Stimulated activated CD8-positive, alpha-beta memory T cell treated with anti-CD3 and anti-CD28 coated beads, Interleukin-4, amount 100 ng/mL, for 48 hours (primary cell): Measurements from ENCODE around the gene LAMB1.
"Not testable (repeated sequence)": the region's sequence is repeated elsewhere in the genome, so short reads cannot be mapped to it uniquely, and the experiment has no call there.

Source experiments
- DNase-seq: peaks from one replicate; pipeline ENCODE4 v3.0.0-alpha.2; 2020

The LAMB1 gene

DNA sequence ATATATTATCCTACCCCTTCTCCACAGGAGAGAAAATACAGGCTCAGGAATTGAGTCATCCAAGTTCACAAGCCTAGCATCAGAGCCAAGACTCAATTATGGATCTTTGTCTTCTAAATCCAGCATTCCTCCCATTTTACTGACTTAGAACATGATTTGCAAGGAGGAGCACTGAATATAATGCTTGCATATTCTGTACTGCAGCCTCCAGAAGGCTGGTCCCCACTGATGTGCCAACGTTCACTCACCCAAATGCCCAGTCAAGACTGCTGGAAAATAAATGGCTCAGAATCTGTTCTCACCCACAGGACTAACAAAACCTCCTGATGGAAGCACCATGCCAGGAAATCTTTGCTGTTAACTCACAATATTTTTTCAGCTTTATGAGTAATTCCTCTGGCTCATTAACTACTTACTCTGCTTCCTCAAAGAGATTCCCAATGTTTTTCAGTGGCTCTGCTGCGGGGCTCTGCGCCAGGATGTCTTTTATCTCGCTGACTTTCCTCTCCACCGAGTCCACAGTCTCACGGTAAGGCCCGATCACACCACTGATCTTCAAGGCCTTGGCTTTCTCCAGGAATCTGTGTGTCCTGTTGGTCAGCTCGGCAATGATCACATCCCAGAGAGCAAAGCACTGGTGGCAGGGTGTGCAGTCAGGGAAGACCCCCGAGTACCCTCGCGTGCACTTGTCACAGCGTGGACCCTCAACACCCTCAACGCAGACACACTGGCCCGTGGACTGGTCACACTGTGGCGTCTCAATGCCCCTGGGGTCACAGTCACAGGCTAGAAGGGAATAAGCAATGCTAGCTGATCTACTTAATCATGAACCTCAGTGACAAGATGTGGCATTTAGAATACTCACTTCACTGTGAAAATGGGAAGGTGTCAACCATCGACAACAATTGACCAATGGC is 63.1 kb downstream of the LAMB1 start:
- DNase-seq = no peak

GRCh38 chr7:107938456-107939250 is 64.3 kb downstream of the LAMB1 start:
- no peak for DNase-seq

- DNase-seq = no peak
Observed at GRCh38 chr7:107937531-107937930, 65.4 kb downstream of the LAMB1 start.

DNA sequence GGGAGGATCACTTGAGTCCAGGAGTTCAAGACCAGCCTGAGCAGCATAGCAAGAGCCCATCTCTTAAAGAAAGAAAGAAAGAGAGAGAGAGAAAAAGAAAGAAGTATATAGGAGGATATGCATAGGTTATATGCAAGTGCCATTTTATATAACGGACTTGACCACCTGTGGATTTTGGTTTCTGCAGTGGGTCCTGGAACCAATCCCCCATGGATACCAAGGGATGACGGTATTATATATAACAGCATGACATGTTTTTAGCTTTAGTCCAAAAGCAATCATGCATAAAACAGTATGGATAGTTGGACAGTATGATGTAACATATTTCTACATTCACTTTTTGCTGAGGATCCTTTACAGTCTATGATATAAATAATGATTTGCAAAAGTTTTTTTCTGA is 66.6 kb downstream of the LAMB1 start:
- DNase-seq = no peak

DNA sequence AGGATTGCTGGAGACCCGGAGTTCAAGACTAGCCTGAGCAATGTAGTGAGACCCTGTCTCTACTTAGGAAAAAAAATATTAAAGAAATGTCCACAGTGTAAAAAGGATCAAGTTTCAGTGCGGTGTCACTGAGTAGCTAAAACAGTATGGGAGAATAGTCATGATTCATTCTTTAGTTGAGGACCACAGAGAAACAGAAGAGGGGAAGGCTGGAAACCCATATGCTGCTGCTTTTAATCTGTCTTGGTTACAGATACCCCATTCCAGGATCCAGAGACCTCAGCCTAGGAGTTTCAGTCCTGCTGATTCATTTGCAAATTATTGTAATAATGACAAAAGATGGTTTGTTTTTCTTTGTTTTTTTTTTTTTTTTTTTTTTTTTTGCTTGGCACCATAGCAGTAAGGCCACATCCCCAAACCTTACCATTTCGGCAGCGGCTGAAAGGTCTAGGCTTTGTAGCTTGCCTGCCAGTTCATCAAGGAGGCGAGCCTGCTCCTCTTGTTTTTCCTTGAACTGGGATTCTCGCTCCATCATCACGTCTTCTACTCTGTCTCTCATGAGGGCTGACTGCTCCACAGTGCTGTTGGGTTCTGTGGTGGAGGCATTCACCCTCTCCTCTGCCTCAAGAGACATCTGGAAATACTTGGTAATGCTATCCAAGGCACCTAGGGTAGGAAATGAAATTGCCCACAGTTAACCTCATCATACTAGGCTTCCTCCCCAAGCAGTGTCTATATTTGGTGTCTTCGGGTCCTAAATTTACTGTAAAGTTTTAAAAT is 67.8 kb downstream of the LAMB1 start:
- no peak for DNase-seq

GRCh38 chr7:107933386-107934013 is 69.5 kb downstream of the LAMB1 start:
- DNase-seq = no peak

DNA sequence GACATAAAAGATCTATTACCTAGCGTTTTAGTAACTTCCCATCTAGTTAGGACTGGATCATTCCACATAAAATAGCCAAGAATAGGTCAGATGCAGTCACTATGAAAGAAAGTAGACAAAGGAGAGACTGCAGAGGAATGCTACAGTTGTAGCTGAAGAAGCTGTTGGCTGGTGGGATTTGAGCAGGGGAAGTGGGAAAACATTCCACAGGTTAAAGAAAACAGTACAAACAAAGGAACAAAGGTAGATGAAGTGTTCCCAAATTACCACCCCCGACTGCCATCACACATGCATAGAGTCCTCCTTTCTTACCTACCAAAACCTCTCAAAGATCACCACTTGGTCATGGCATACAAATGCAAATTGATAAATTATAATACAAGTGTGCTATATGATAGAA is 70.2 kb downstream of the LAMB1 start:
- DNase-seq = no peak

DNA sequence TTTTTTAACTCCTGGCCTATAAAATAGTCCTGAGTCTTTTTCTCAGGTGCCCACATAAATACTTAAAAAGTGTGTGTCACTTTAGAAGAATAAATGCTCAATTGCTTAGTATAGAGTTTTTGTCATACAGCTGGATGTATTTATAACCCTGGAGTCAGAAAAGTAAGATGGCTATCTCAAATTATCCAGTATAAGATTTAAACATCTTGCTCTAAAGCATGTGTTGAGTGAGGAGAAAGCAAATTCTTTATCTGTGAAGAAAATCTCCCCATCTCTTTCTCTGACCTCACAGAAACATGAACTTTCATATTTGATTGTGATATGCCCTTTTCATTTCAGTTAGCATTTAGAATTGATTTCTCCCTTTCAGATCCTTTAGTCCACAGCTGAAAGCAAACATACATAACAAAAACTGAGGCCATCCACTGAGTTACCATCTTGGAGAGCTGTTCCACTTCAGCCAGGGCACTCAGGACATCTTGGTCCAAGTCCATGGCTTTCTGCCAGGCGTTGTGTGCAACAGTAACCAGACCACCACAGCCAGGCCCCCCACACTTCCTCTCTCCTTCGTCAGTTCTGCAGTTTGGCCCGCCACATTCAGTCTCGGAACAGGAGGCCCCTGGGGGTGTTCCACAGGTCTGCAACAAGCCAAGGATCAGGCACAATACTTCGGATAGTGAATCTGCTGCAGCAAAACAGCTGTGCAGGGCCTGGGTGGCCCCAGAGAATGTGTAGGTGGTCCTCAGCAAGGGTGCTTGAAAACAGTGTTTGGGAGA is 71.0 kb downstream of the LAMB1 start:
- DNase-seq = no peak

DNA sequence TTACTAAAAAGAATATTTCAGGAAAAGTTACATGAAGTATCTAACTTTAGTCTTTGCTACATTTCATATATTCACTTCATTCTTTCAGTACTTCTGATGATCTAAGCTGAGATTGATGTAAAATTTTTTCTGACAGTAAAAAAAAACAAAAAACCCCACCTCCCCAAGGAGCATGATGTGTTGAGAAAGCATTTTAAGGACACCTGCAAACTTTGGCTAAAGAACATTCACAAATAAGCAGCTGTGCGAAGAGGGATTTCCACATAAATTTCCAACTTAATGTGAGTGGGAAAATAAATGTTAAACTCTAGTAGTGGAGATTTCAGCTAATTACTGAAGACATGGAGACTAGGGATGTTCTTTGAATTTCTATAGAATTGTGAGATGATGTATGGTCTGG is 76.5 kb downstream of the LAMB1 start:
- DNase-seq = no peak

DNA sequence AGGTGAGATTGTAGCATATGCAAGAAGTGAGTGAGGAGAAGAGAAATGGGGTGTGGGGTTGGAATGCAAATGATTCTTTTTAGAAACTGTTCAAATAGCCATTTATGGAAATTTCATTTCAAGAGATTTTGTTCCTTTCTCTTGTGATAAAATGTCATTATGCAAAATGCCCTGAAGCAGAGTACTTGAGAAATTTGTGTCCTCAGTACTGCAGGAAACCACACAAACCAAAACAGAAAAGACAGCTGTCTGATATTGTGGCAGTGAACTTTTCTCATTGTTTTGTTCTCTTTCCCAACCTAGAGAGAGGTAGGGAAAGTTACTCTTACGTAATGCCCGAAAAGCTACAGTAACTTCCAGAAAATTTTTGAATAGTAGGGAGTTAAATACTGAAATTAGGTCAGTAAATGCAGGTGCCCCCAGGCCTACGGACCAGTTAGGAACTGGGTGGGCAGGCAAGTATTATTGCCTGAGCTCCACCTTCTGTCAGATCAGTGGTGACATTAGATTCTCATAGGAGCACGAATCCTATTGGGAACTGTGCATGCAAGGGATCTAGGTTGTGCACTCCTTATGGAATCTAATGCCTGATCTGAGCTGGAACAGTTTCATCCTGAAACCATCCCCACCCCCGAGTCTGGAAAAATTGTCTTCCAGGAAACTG is 78.0 kb downstream of the LAMB1 start:
- no peak for DNase-seq

DNA sequence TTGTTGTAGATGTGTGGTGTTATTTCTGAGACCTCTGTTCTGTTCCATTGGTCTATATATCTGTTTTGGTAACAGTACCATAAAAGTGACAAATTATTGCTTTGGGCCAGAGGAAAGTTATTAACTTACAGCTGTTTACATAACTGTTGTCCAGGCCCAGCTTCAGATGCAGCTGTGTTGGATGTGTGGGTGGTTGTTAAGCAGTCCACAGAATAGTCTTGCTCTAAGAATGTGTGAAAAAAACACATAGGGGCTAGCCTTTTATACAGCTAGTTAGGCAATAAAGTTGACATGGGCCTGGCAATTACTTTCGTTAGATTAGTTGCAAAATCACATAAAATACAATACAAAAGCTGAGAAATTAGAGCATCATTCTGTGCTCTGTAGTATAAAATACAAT is 80.1 kb downstream of the LAMB1 start:
- DNase-seq = no peak

GRCh38 chr7:107921826-107922225 is 81.1 kb downstream of the LAMB1 start:
- DNase-seq = not testable (repeated sequence)

DNA sequence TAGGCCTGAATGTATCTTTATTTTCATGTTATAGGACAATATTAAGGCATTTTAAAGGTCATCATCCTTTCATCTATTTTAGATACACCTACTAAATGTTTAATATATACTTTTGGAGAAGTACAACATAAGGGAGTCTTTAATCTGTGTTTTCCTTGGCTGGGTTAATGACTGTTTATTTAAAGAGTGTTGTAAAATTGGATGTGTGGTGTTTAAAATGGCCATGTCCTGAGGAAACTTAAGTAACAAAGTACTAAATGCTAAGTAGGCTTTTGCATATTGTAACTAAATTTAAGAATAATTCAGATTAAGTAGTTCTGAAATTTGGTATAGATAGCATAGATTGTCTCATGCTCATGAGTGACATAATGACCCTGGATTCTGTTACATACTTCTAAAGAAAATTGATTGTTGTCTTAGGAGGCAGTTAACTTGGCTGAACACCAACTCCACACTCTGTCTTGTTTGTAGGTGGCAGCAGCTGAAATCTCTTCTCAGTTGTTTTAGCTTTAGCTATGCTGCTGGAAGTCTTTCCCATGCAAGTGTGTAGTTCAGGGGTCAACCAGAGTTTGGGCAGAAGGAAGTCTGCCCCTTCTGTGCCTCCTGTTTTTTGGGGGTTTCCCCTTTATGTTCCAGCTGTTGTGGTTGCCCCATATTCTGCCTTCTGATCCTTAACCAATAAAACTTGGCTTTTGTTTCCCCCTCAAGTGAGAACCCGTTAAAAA is 82.8 kb downstream of the LAMB1 start:
- no peak for DNase-seq

DNA sequence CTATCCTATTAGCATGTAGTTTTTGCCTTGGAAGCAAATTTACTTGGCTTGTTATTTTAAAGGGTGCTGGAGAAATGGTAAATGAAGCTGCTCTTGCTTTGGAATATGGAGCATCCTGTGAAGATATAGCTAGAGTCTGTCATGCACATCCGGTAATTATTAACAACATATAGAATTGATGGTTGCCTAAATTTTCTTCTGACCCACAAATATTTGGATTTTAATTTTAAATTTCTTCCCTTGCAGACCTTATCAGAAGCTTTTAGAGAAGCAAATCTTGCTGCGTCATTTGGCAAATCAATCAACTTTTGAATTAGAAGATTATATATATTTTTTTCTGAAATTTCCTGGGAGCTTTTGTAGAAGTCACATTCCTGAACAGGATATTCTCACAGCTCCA is 84.0 kb downstream of the LAMB1 start:
- DNase-seq = no peak

GRCh38 chr7:107917763-107918651 is 85.0 kb downstream of the LAMB1 start:
- DNase-seq = no peak

DNA sequence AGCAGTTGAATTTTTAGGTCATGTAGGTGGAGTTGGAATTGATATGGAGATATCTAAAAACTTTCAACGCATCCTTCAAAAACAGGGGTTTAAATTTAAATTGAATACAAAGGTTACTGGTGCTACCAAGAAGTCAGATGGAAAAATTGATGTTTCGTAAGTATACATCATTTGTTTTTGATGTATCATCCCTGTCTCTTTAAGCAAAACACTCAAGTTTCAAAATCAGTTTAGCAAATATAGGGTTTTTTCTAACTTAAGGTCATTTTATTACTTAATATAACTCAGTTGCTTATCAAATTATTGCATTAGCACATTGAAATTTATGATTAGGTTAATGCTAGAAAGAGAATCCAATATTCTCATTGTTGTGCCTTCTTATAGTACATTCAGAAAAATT is 87.4 kb downstream of the LAMB1 start:
- DNase-seq = no peak

GRCh38 chr7:107914831-107915230 is 88.1 kb downstream of the LAMB1 start:
- no peak for DNase-seq

GRCh38 chr7:107913851-107914250 is 89.1 kb downstream of the LAMB1 start:
- no peak for DNase-seq

DNA sequence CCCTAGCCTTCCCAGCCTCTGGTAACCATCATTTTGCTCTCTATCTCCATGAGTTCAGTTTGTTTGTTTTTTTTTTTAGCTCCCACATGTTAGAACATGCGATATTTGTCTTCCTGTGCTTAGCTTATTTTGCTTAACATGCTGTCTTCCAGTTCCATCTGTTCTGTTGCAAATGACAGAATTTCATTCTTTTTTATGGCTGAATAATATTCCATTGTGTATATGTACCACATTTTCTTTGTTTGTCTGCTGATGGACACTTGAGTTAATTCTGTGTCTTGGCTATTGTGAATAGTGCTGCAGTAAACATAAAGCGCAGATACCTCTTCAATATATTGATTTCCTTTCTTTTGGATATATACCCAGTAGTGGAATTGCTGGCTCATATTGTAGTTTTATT is 91.0 kb downstream of the LAMB1 start:
- DNase-seq = no peak

DNA sequence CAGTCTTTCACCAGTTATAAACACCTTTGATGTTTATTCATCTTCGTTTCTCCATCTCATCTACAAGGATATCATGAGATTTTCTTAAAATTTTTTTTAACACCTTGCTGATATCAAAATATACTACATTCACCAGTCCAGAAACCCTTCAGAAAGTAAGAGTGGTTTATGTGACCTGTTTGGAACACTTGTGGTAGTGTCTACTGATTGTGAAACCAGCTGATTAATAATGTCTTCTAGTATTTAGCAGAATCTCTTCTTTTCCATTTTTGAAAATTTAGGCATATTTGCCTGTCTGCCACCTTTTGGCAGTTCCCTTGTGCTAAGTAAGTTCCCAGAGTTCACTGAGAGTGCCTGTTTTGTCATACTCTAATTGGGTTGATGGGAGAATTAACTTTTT is 93.5 kb downstream of the LAMB1 start:
- DNase-seq = no peak
